ENCODE measurements around the gene FAM222B. TPM values are rescaled to one million over a fixed set of nuclear protein-coding genes. Genes with fewer than 3 reads are reported as not detected.

The FAM222B gene
- total and polyA plus RNA-seq, 9 of the 15 experiments (the other 6 are each of a cell fraction or from before 2014, with no cell fraction given) = 4.0 to 34.6 (median 7.5) TPM

- CTCF ChIA-PET (ENCODE audit: low intra/inter-chr PET ratio) = no interaction called here
These were observed 128.3 kb downstream of the FAM222B start for GRCh38 chr17:28714281-28714680.

More at GRCh38 chr17:28714281-28714680, 128.3 kb downstream of the FAM222B start:
- POLR2A ChIA-PET = interaction anchor here (0.6 to 8.7 kb wide), 4 partner anchors 8 to 201 kb away, joined by 3 to 133 read pairs (median 4); partner anchors contain the start of genes RPL23A, SDF2 and SUPT6H
- Histone ChIP-seq H3K4me2 (ENCODE audit: insufficient read depth, low read length) (no peak overlapping the region), H3K4me1 (replicated peaks in 1 of 2; ENCODE audit: control insufficient read depth in 2 of 2, insufficient read depth in 2 of 2, low read length in 2 of 2) (peaks cover 23 to 50% of the 10 kb centered on the region in 2 experiments), H3K79me2 (ENCODE audit: control insufficient read depth, insufficient read depth, low read length) (peaks cover 18% of the 10 kb centered on the region), H3K9me3 (replicated peaks; ENCODE audit: control insufficient read depth, insufficient read depth, low read depth, low read length) (0 out of 2 replicates have a peak, but pooled peaks cover 2% of the 10 kb centered on the region), H3K4me3 (no peak overlapping the region), H3K27ac (ENCODE audit: extremely low read depth, low read depth, low read length) (no peak overlapping the region), H3K27me3 (ENCODE audit: control insufficient read depth in 2 of 2, insufficient read depth in 2 of 2, low read length in 2 of 2) (0 out of 5 replicates have a peak, but pooled peaks cover 0 to 11% of the 10 kb centered on the region in 2 experiments), H3K36me3 (ENCODE audit: control insufficient read depth, insufficient read depth, low read length) (no peaks in the 10 kb centered on the region), H3K9me1 (ENCODE audit: control insufficient read depth, insufficient read depth, low read length) (no peaks in the 10 kb centered on the region), H4K20me1 (replicated peaks; ENCODE audit: control insufficient read depth, insufficient read depth, low read length) (no peaks in the 10 kb centered on the region), H2AFZ (ENCODE audit: low read depth, low read length) (no peak overlapping the region), H3K9ac (ENCODE audit: insufficient read depth in 1 of 2, low read depth in 2 of 2, low read length in 2 of 2) (peak overlapping the region in 1 of 2 experiments; percentile 53; a peak in 1 of 4 replicates)
- in situ Hi-C loops (cut with MboI) (no loop called here), intact Hi-C loops (cut with micrococcal nuclease) (no loop called here)
- FAIRE-seq (no peak), DNase-seq (ENCODE audit: extremely low read depth in 1 of 4, low spot score in 3 of 4) (no peak), ATAC-seq (no peak)
- BruUV-seq (replicated peaks) = no TSS peak
- TF ChIP-seq RBM25 (IDR thresholded peaks at IDR 0.05; ENCODE audit: low read depth, low read length, severe bottlenecking) (peak; percentile 87), DNMT1 (IDR thresholded peaks at IDR 0.05) (no peak), KDM1A (IDR thresholded peaks at IDR 0.05) (peak; percentile 29 to 53; a peak in 2 of 4 replicates), BCOR (IDR thresholded peaks at IDR 0.05) (peak; percentile 82), GATAD2B (IDR thresholded peaks at IDR 0.05; ENCODE audit: borderline replicate concordance) (no peak), RAD21 (CRISPR knock-in tag; conservative IDR thresholded peaks at IDR 0.05 in 1 of 2, IDR thresholded peaks at IDR 0.05 in 1 of 2) (0 out of 4 replicates have a peak, but pooled peaks of 1 of the 2 experiments have one; percentile 12), NFIC (IDR thresholded peaks at IDR 0.05) (peak; percentile 82), SMARCA5 (IDR thresholded peaks at IDR 0.05) (peak; percentile 83; the same call in 1 of the 2 replicates), RCOR1 (IDR thresholded peaks at IDR 0.05; ENCODE audit: borderline replicate concordance in 1 of 2, low read depth in 2 of 2, low read length in 2 of 2) (peak in 1 of 2 experiments; percentile 29; a peak in 1 of 4 replicates), POLR2AphosphoS5 (IDR thresholded peaks at IDR 0.05; ENCODE audit: control insufficient read depth, insufficient read depth, low read depth, low read length) (no peak), PTBP1 (IDR thresholded peaks at IDR 0.05; ENCODE audit: low read depth, low read length) (0 out of 2 replicates have a peak, but pooled peaks have one; percentile 57), HDAC2 (IDR thresholded peaks at IDR 0.05) (peak; percentile 41; the same call in 1 of the 2 replicates)
- TF ChIP-seq, protein P1, sequence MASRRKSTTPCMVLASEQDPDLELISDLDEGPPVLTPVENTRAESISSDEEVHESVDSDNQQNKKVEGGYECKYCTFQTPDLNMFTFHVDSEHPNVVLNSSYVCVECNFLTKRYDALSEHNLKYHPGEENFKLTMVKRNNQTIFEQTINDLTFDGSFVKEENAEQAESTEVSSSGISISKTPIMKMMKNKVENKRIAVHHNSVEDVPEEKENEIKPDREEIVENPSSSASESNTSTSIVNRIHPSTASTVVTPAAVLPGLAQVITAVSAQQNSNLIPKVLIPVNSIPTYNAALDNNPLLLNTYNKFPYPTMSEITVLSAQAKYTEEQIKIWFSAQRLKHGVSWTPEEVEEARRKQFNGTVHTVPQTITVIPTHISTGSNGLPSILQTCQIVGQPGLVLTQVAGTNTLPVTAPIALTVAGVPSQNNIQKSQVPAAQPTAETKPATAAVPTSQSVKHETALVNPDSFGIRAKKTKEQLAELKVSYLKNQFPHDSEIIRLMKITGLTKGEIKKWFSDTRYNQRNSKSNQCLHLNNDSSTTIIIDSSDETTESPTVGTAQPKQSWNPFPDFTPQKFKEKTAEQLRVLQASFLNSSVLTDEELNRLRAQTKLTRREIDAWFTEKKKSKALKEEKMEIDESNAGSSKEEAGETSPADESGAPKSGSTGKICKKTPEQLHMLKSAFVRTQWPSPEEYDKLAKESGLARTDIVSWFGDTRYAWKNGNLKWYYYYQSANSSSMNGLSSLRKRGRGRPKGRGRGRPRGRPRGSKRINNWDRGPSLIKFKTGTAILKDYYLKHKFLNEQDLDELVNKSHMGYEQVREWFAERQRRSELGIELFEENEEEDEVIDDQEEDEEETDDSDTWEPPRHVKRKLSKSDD (conservative IDR thresholded peaks at IDR 0.05; ENCODE audit: low read length) = no peak
- TF ChIP-seq, protein P2, sequence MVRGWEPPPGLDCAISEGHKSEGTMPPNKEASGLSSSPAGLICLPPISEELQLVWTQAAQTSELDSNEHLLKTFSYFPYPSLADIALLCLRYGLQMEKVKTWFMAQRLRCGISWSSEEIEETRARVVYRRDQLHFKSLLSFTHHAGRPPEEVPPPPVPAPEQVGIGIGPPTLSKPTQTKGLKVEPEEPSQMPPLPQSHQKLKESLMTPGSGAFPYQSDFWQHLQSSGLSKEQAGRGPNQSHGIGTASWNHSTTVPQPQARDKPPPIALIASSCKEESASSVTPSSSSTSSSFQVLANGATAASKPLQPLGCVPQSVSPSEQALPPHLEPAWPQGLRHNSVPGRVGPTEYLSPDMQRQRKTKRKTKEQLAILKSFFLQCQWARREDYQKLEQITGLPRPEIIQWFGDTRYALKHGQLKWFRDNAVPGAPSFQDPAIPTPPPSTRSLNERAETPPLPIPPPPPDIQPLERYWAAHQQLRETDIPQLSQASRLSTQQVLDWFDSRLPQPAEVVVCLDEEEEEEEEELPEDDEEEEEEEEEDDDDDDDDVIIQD (CRISPR knock-in tag; IDR thresholded peaks at IDR 0.05) = no peak
- TF ChIP-seq, protein P3, sequence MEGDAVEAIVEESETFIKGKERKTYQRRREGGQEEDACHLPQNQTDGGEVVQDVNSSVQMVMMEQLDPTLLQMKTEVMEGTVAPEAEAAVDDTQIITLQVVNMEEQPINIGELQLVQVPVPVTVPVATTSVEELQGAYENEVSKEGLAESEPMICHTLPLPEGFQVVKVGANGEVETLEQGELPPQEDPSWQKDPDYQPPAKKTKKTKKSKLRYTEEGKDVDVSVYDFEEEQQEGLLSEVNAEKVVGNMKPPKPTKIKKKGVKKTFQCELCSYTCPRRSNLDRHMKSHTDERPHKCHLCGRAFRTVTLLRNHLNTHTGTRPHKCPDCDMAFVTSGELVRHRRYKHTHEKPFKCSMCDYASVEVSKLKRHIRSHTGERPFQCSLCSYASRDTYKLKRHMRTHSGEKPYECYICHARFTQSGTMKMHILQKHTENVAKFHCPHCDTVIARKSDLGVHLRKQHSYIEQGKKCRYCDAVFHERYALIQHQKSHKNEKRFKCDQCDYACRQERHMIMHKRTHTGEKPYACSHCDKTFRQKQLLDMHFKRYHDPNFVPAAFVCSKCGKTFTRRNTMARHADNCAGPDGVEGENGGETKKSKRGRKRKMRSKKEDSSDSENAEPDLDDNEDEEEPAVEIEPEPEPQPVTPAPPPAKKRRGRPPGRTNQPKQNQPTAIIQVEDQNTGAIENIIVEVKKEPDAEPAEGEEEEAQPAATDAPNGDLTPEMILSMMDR (IDR thresholded peaks at IDR 0.05 in 2 of 3, conservative IDR thresholded peaks at IDR 0.05 in 1 of 3; ENCODE audit: insufficient read depth in 2 of 3, low read depth in 1 of 3, low read length in 3 of 3) = peak; percentile 6 to 33 (median 27); a peak in 2 of 6 replicates
- 48% methylated on average over 3 of the region's 3 CpGs for WGBS (ENCODE audit: insufficient coverage, low coverage, missing lambda C conversion rate)

All from K562 (cell line).